GM12891 (cell line): ENCODE measurements around the gene SULT4A1.

Experiments
- PAX5 ChIP-seq: IDR thresholded peaks from 2 replicates; pipeline ENCODE4 v1.6.1; 2011; ENCODE audit warnings: low read length, moderate library complexity, mild to moderate bottlenecking; ENCODE audit not compliant: insufficient read depth, severe bottlenecking
- POLR2A ChIP-seq: IDR thresholded peaks from 2 replicates; pipeline ENCODE4 v1.6.1; 2011; ENCODE audit warnings: low read depth, low read length, control low read depth
- POLR2AphosphoS5 ChIP-seq: IDR thresholded peaks from 2 replicates; pipeline ENCODE4 v1.6.1; 2011; ENCODE audit warnings: low read depth, low read length, control low read depth
- TAF1 ChIP-seq: IDR thresholded peaks from 2 replicates; pipeline ENCODE4 v1.6.1; 2011; ENCODE audit warnings: low read depth, low read length, control low read depth

DNA sequence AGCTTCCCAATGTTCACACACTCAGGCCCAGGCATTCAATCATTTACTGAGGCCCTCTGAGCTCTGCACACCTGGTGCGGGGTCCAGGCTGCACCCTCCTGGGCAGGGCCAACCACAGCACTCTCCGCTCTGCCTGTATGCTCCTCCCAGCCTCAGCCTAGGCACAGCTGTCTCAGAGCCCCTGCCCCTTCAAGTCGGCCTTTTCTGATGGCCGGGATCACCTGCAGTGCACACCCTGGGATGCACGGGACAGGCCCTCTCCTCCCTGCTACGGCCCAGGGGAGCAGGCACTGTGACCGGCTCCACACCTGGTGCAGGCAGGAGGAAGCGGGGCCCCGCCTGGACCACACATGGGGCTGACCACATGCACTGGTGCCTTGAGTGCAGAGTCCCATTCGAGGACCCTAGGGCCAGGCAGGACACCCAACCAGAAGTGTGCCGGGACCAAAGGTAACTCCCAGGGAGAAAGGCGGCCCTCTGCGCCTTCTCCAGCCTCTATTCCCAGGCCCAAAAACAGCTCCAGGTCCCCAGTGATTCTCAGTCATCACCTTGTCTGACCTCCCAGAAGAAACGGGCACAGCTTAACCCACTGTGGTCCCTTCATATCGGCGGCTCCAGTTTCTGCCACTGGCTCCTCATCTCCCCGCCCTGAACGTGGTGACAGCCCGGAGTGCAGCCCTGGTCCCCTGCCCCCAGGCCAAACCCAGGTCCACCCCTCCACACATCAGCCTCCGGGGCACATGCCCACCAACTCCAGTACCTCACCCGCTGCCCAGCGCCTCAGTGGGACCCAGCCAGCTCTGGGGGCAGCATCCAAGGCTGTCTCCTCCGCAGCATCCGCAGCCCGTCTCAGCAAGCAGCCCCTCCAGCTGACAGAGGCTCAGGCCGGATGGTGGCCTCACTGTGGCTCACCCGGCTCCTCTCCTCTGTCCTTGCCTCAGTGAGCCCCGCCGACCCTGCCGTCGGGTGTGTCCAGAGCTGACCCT lies 17.5 kb downstream of the SULT4A1 start:
- TF ChIP-seq POLR2A, result no peak
- no peak for TF ChIP-seq POLR2AphosphoS5
- TF ChIP-seq PAX5, result no peak
- TF ChIP-seq TAF1, result no peak
